Thymus (tissue), 14 donors: ENCODE results near the gene MTO1. TPM values are rescaled to one million over a fixed set of nuclear protein-coding genes. Genes with fewer than 3 reads are reported as not detected.
A peak's percentile ranks its signal among the peaks of the same experiment; 100 is the strongest.

ENCODE experiments used
- DNase-seq, 9 donors: peaks; one replicate each; pipeline ENCODE4 v3.0.0-alpha.2; 2013; ENCODE audit warnings: low spot score in 9 of 9, low read depth in 6 of 9, missing footprints in 1 of 9
- H3K27ac ChIP-seq, 2 donors: one replicate each; pipeline ENCODE4 v1.5.1; 2013; ENCODE audit warnings: control low read depth in 1 of 2, low read depth in 1 of 2, low read length in 1 of 2, mild to moderate bottlenecking in 1 of 2, moderate library complexity in 1 of 2
- H3K27me3 ChIP-seq, 2 donors: one replicate each; pipeline ENCODE4 v1.5.1; 2013; ENCODE audit warnings: low read length in 1 of 2; ENCODE audit not compliant: control insufficient read depth in 2 of 2, insufficient read depth in 1 of 2
- H3K36me3 ChIP-seq, 2 donors: one replicate each; pipeline ENCODE4 v1.5.1; 2013; ENCODE audit warnings: low read length in 1 of 2, mild to moderate bottlenecking in 1 of 2, moderate library complexity in 1 of 2; ENCODE audit not compliant: control insufficient read depth in 2 of 2, insufficient read depth in 2 of 2
- H3K4me1 ChIP-seq, 2 donors: one replicate each; pipeline ENCODE4 v1.5.1; 2013; ENCODE audit warnings: low read length in 2 of 2; ENCODE audit not compliant: control insufficient read depth in 2 of 2, insufficient read depth in 2 of 2
- H3K4me3 ChIP-seq, 2 donors: one replicate each; pipeline ENCODE4 v1.5.1; 2013; ENCODE audit warnings: low read length in 2 of 2, control low read depth in 1 of 2, mild to moderate bottlenecking in 1 of 2
- H3K9me3 ChIP-seq, 2 donors: one replicate each; pipeline ENCODE4 v1.5.1; 2013; ENCODE audit warnings: low read length in 1 of 2, mild to moderate bottlenecking in 1 of 2; ENCODE audit not compliant: control insufficient read depth in 2 of 2, insufficient read depth in 1 of 2
- WGBS: extraction: QIAGEN DNeasy Blood & Tissue Kit; methylation state at CpG from one replicate; pipeline ENCODE4 v1.1.7; 2013; 5-methylcytosine and 5-hydroxymethylcytosine counted together
- long read RNA-seq, 10 donors: transcript quantifications; one replicate each; lab custom pipeline, GENCODE V29; 2026
- polyA plus RNA-seq: library from polyadenylated mRNA; stranded (reverse); fragments of 200-250 nt; gene quantifications from one replicate; pipeline ENCODE4 v1.2.3, GENCODE V29; 2013
- total RNA-seq: library from RNA; stranded (reverse); fragments of 120-200 nt; gene quantifications from one replicate; pipeline ENCODE4 v1.2.4, GENCODE V29; 2013
- donor health status: healthy.

MTO1 gene, protein sequence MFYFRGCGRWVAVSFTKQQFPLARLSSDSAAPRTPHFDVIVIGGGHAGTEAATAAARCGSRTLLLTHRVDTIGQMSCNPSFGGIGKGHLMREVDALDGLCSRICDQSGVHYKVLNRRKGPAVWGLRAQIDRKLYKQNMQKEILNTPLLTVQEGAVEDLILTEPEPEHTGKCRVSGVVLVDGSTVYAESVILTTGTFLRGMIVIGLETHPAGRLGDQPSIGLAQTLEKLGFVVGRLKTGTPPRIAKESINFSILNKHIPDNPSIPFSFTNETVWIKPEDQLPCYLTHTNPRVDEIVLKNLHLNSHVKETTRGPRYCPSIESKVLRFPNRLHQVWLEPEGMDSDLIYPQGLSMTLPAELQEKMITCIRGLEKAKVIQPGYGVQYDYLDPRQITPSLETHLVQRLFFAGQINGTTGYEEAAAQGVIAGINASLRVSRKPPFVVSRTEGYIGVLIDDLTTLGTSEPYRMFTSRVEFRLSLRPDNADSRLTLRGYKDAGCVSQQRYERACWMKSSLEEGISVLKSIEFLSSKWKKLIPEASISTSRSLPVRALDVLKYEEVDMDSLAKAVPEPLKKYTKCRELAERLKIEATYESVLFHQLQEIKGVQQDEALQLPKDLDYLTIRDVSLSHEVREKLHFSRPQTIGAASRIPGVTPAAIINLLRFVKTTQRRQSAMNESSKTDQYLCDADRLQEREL
- 25.1 TPM for total RNA-seq
- 27.2 TPM for polyA plus RNA-seq
- long read RNA-seq, donor 1: 0 reads
- long read RNA-seq, donor 2: 0 reads
- long read RNA-seq, donor 3, full-length matches to known transcripts: 2 of 18,618 reads
- long read RNA-seq, donor 3, partial matches to known transcripts: 17,791 of 18,618 reads
- long read RNA-seq, donor 3, other reads (novel, unspliced or antisense): 825 of 18,618 reads
- long read RNA-seq, donor 4, full-length matches to known transcripts: 2 of 2 reads
- long read RNA-seq, donor 4, partial matches to known transcripts: 0 of 2 reads
- long read RNA-seq, donor 4, other reads (novel, unspliced or antisense): 0 of 2 reads
- long read RNA-seq, donor 5, partial matches to known transcripts: 25,064 of 26,666 reads
- long read RNA-seq, donor 5, other reads (novel, unspliced or antisense): 1,602 of 26,666 reads
- long read RNA-seq, donor 6, full-length matches to known transcripts: 2 of 2 reads
- long read RNA-seq, donor 6, partial matches to known transcripts: 0 of 2 reads
- long read RNA-seq, donor 6, other reads (novel, unspliced or antisense): 0 of 2 reads
- long read RNA-seq, donor 7, full-length matches to known transcripts: 9 of 20,821 reads
- long read RNA-seq, donor 7, partial matches to known transcripts: 19,387 of 20,821 reads
- long read RNA-seq, donor 7, other reads (novel, unspliced or antisense): 1,425 of 20,821 reads
- long read RNA-seq, donor 8, full-length matches to known transcripts: 2 of 5,132 reads
- long read RNA-seq, donor 8, partial matches to known transcripts: 5,021 of 5,132 reads
- long read RNA-seq, donor 8, other reads (novel, unspliced or antisense): 109 of 5,132 reads
- long read RNA-seq, donor 9, full-length matches to known transcripts: 1 of 9,723 reads
- long read RNA-seq, donor 9, partial matches to known transcripts: 6,074 of 9,723 reads
- long read RNA-seq, donor 9, other reads (novel, unspliced or antisense): 3,648 of 9,723 reads
- long read RNA-seq, donor 10, full-length matches to known transcripts: 1 of 10,123 reads
- long read RNA-seq, donor 10, partial matches to known transcripts: 9,635 of 10,123 reads
- long read RNA-seq, donor 10, other reads (novel, unspliced or antisense): 487 of 10,123 reads

DNA sequence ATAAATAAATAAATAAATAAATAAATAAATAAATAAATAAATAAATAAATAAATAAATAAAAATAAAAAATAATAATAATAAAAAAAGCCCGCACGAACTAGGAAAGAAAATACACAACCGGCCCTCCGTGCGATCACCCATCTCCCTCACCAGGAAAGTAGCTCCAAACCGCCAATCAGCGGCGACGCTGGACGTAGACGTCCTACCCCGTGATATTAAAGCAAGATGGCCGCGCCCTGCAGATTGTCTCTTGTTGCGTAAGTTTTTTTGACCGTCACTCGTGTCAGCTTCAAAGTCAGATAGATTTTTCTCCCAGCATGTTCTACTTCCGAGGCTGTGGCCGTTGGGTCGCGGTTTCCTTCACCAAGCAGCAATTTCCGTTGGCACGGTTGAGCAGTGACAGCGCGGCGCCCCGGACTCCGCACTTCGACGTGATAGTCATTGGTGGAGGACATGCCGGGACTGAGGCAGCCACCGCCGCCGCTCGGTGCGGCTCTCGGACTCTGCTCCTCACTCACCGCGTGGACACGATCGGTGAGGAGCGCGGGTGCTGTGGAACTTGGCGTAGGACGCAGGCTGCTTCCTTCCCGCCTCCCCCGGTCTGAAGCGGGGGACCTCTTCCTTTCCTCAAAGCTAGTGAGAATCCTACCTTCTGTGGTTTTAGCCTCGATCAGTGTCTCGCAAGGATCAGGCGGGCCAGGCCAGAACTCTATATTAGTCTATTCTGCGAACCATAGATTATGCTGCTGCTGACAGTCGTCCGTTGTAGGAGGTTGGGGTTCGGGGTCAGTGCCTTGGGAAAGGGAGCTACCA is at the start of gene MTO1:
Gene MTO1 (plus strand): TSS at position 201 of the 814 bp plus-strand sequence. CDS start 118 bp downstream, at position 319.
- peak within 1 kb of the TSS; percentile 93 to 99 for H3K27ac ChIP-seq
- under 1% methylated on average over 55 of the region's 55 CpGs for WGBS
- H3K4me1 ChIP-seq: peaks cover 3 to 9% of the 10 kb centered on the region in 2 donors
- H3K9me3 ChIP-seq: no peaks in the 10 kb centered on the region
- DNase-seq: peak; percentile 74 to 93 (median 81)
- H3K27me3 ChIP-seq: no peaks in the 10 kb centered on the region
- peak within 1 kb of the TSS; percentile 93 to 96 for H3K4me3 ChIP-seq
- H3K36me3 ChIP-seq: peaks cover 5 to 16% of the 10 kb centered on the region in 2 donors

DNA sequence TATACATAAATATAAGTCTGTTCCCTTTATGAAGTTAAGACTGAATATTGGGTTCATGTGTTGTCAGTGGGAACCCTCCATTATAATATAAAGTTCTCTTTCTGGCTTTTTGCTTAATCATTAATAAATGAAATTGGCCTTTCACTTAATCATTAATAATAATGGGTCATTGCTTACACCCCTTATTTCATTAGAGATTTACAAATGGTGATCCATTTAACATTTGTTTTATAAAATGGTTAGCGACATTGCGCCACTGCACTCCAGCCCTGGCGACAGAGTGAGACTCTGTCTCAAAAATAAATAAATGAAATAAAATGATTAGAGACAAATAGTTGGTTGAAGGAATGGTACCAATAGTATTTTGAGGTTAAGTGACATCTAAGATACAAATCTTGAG is 48.4 kb upstream of the MTO1 start:
- H3K27ac ChIP-seq: no peak overlapping the region
- WGBS: over 99% methylated on average over 3 of the region's 3 CpGs
- no peak overlapping the region for H3K4me3 ChIP-seq
- no peaks in the 10 kb centered on the region for H3K9me3 ChIP-seq
- no peak for DNase-seq
- H3K36me3 ChIP-seq: no peaks in the 10 kb centered on the region
- H3K4me1 ChIP-seq: no peaks in the 10 kb centered on the region
- H3K27me3 ChIP-seq: no peaks in the 10 kb centered on the region

DNA sequence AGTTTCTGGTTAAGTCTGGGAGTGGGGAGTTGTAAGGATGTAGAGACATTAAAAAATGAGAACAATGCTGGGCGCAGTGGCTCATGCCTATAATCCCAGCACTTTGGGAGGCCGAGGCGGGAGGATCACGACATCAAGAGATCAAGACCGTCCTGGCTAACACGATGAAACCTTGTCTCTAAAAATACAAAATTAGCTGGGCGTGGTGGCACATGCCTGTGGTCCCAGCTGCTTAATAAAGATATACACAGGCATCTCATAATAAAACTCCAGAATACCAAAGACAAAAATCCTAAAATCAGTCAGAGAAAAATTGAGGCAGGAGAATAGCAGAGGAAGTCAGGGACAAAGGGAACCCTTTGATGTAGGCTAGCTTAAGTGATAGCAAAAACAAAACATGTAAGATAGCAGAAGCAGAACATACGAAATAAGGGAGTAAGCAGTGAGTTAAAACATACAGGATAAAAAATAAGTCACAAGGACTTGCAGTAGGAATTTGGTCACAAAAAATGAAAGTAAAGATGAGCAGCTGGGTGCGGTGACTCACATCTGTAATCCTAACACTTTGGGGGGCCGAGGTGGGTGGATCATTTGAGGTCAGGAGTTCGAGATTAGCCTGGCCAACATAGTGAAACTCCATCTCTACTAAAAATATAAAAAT is 43.3 kb upstream of the MTO1 start:
- no peak overlapping the region for H3K4me3 ChIP-seq
- peaks cover 0 to 6% of the 10 kb centered on the region in 2 donors for H3K4me1 ChIP-seq
- no peaks in the 10 kb centered on the region for H3K9me3 ChIP-seq
- no peak overlapping the region for H3K27ac ChIP-seq
- peaks cover 0 to 3% of the 10 kb centered on the region in 2 donors for H3K36me3 ChIP-seq
- WGBS: 97% methylated on average over 11 of the region's 11 CpGs
- no peak for DNase-seq
- H3K27me3 ChIP-seq: no peaks in the 10 kb centered on the region

DNA sequence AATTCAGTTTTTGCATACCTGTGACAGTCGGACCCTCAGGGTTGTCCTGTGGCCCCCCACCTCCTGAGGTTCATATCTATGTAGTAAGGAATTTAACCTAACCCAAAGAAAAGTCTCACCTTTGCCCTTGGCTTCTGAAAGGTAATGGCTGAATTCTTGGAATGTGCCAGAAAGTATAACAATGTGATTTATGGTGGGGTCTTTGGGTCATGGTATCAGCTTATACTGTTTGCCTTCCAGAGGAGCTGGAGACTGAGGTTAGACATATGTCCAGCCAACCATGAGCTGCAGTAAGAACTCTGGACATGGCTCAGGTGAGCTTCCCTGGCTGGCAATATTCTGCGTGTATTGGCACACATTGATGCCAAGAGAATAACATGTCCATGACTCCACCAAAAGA is 40.0 kb upstream of the MTO1 start:
- Histone ChIP-seq H3K36me3 (peaks cover 0 to 3% of the 10 kb centered on the region in 2 donors), H3K4me1 (peaks cover 0 to 6% of the 10 kb centered on the region in 2 donors), H3K27me3 (no peaks in the 10 kb centered on the region), H3K9me3 (no peaks in the 10 kb centered on the region), H3K27ac (no peak overlapping the region), H3K4me3 (no peak overlapping the region)
- DNase-seq: no peak
- WGBS: 97% methylated on average over 2 of the region's 2 CpGs

DNA sequence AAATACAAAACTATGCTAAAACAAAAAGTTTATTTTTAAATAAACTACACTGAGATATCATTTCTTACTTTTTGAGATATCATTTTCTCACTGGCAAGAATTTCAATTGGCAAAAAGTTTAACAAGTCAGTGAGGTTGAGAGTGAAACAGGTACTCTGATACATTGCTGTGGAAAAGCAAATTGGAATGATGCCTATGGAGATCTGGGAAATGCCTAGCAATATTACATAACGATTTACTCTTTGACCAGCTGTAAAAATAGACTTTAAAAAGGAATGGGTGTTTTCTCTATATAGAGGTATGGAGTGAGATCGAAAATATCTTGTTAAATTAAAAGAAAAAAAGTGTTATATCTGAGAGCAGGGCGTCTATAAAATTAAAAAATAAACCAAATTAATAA is 26.3 kb upstream of the MTO1 start:
- no peak overlapping the region for H3K4me3 ChIP-seq
- no peak overlapping the region for H3K27ac ChIP-seq
- H3K9me3 ChIP-seq: no peaks in the 10 kb centered on the region
- 96% methylated on average over 3 of the region's 3 CpGs for WGBS
- no peaks in the 10 kb centered on the region for H3K4me1 ChIP-seq
- no peak for DNase-seq
- peaks cover 8 to 23% of the 10 kb centered on the region in 2 donors for H3K36me3 ChIP-seq
- no peaks in the 10 kb centered on the region for H3K27me3 ChIP-seq

DNA sequence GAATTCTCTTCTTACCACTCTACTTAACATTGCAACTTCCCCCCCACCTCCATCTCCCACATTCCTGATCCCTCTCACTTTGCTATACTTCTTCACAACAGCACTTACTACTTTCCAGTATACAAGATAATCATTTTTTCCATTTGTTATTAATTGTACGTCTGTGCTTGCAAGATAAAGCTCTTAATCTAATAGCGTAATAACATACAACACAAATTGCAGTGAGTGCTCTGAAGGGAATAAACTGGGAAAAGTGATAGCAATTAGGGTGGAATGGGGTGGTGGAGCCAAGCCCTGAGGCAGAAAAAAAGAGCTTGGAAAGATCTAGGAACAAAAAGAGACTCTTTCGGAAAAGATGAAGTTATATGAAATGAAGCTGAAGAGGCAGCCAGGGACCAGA is 18.0 kb upstream of the MTO1 start:
- Histone ChIP-seq H3K9me3 (no peaks in the 10 kb centered on the region), H3K4me3 (no peak overlapping the region), H3K27ac (no peak overlapping the region), H3K36me3 (peaks cover 5 to 14% of the 10 kb centered on the region in 2 donors), H3K4me1 (no peaks in the 10 kb centered on the region), H3K27me3 (no peaks in the 10 kb centered on the region)
- DNase-seq: no peak
- WGBS: 98% methylated on average over 3 of the region's 3 CpGs

DNA sequence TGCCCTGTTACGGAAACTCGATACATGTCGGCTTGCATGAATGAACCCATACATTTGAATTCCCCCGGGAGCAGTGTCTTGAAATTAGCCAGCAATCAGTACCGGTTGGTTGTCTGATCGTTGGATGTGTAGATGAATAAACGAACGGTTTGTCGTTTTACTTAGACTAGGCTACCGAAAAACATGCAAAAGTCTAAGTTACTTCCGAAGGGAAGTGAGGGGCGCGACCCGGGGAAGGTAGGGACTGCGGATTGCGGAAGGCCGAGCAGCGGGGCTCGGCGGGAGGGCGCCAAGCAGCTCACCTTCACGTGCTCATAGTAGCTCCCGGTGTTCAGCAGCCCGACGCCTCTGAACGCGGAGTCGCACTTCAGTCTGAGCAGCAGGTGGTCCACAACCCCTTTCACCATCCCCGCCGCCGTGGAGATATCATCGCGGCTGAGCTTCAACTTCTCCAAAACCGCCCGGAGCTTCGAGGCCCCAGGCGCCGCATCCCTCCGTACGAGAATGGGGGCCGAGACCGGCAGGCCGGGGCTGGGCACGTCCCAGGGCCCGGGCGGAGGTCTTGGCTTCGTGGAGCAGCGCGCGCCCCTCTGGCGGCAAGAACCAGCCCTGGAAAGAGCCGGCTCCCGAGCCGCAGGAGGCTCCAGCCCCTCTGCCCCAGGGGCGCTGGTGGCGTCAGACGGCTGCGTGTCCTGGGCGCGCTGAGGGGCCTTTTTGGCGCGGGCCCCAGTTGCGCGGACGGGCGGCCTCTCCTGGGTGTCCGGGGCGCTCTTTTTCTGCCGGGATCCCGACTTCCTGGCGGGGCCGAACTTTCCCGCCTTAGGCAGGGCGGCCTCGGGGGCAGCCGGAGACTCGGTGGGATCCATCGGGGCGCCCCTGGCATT is 10.1 kb upstream of the MTO1 start:
- WGBS: under 1% methylated on average over 79 of the region's 79 CpGs
- Histone ChIP-seq H3K27ac (peak overlapping the region; percentile 73 to 80), H3K4me3 (peak overlapping the region; percentile 54 to 55), H3K27me3 (peaks cover 0 to 15% of the 10 kb centered on the region in 2 donors), H3K36me3 (no peaks in the 10 kb centered on the region), H3K4me1 (peaks cover 9 to 16% of the 10 kb centered on the region in 2 donors), H3K9me3 (peaks cover 0 to 4% of the 10 kb centered on the region in 2 donors)
- DNase-seq: peak in 7 of 9 donors; percentile 19 to 67 (median 33)
